ENCODE measurements around the gene SHANK2.

SHANK2 gene

GRCh38 chr11:71218789-71219499 is 33.4 kb downstream of the SHANK2 start:
- DNase-seq, result no peak

- DNase-seq, result no peak
Measured at GRCh38 chr11:71215425-71215965, 36.9 kb downstream of the SHANK2 start.

GRCh38 chr11:71214553-71215424 is 37.6 kb downstream of the SHANK2 start:
- DNase-seq, result no peak

GRCh38 chr11:71213696-71214552 is 38.5 kb downstream of the SHANK2 start:
- DNase-seq, result no peak

GRCh38 chr11:71212871-71213559 is 39.4 kb downstream of the SHANK2 start:
- no peak for DNase-seq

GRCh38 chr11:71211631-71212030 is 40.7 kb downstream of the SHANK2 start:
- DNase-seq, result no peak

GRCh38 chr11:71210861-71211260 is 41.5 kb downstream of the SHANK2 start:
- DNase-seq, result no peak

- no peak for DNase-seq
Measured at GRCh38 chr11:71209656-71210055, 42.7 kb downstream of the SHANK2 start.

GRCh38 chr11:71209181-71209580 is 43.2 kb downstream of the SHANK2 start:
- DNase-seq, result no peak

- DNase-seq, result no peak
Measured at GRCh38 chr11:71208011-71208774, 44.2 kb downstream of the SHANK2 start.

- no peak for DNase-seq
Measured at GRCh38 chr11:71207563-71207962, 44.8 kb downstream of the SHANK2 start.

- no peak for DNase-seq
Measured at GRCh38 chr11:71206186-71206585, 46.2 kb downstream of the SHANK2 start.

- DNase-seq, result no peak
Measured at GRCh38 chr11:71204748-71205664, 47.4 kb downstream of the SHANK2 start.

GRCh38 chr11:71204294-71204693 is 48.1 kb downstream of the SHANK2 start:
- DNase-seq, result no peak

- DNase-seq, result no peak
Measured at GRCh38 chr11:71203681-71204080, 48.7 kb downstream of the SHANK2 start.

- no peak for DNase-seq
Measured at GRCh38 chr11:71202966-71203365, 49.4 kb downstream of the SHANK2 start.

- DNase-seq, result no peak
Measured at GRCh38 chr11:71202598-71202944, 49.8 kb downstream of the SHANK2 start.
